Epithelial cell of esophagus (primary cell): ENCODE measurements around the gene TRIML2.
A peak's percentile ranks its signal among the peaks of the same experiment; 100 is the strongest.

Experiments
- DNase-seq: peaks from one replicate; pipeline ENCODE4 v3.0.0; 2010; ENCODE audit warnings: low read depth
- H3K4me3 ChIP-seq: 2 replicates; pipeline ENCODE4 v1.5.1; 2011; ENCODE audit warnings: mild to moderate bottlenecking, low read length, control low read depth
- CTCF ChIP-seq: IDR thresholded peaks from 2 replicates; pipeline ENCODE4 v1.5.1; 2011; ENCODE audit warnings: low read depth, mild to moderate bottlenecking, low read length, control low read depth, inconsistent platforms; ENCODE audit not compliant: insufficient read depth; ENCODE audit errors: missing control alignments

TRIML2 gene

GRCh38 chr4:188110036-188110435, 633 bp upstream of the TRIML2 start:
- H3K4me3 ChIP-seq: no peak overlapping the region
- TF ChIP-seq CTCF: no peak
- no peak for DNase-seq

DNA sequence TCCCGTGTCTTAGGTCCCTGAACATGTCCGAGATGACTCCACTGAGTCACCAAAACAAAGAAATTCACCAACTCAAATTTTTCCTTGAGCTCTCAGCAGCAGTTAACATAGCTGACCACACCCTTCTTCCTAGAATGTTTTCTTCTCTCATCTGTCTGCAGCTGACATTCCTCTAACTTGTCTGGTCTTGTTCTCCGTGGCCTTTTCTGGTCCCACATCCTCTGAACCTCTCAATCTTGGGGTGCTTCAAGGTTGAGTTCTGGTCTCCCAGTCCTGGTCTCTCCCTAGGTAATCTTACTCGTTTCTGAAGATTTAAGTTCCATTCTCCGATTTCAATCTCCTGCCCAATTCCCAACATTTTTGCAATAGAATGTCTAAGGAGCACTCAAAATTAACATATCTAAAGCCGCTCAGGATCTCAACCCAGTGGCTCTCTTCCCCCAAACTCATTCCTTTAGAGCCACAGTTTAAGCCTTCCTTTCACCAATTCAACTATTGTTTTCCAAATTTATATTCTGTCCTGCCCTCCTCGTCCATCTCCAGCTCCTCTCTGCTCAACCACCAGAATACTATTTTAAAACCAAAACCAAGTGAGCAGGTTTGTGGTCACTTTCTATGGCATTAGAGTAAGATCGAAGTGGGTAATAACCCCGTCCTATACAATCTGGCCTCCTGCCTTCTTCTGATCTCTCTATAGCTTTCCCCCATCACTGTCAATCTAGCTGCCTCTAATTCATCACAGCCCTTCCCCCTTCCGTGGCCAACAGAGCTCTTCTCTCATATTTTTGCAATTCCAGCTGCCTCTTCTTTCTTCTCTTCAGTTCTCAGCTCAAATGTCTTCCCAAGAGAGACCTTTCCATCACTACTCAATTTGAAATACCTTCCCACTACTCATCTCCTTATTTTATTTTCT, 1.2 kb downstream of the TRIML2 start:
- TF ChIP-seq CTCF: no peak
- DNase-seq: peak; percentile 87
- H3K4me3 ChIP-seq: no peak overlapping the region

GRCh38 chr4:188106454-188106853, 2.9 kb downstream of the TRIML2 start:
- no peak overlapping the region for H3K4me3 ChIP-seq
- TF ChIP-seq CTCF: no peak
- DNase-seq: no peak

- DNase-seq: peak; percentile 20
- no peak overlapping the region for H3K4me3 ChIP-seq
These were observed 16.6 kb downstream of the TRIML2 start for GRCh38 chr4:188092824-188093223.

DNA sequence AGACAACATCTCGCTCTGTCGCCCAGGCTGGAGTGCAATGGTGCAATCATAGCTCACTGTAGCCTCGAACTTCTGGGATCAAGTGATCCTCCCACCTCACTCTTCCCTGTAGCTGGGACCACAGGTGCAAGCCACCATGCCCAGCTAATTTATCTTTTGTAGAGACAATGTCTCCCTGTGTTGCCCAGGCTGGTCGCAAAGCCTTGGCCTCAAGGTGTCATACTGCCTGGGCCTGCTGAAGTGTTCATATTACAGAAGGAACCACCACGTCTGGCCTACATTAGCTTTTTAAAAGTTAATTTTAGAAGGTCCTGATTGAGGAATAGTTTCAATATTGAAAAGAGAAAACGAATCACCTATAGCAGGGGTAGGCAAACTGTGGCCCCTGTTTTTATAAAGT, 22.5 kb downstream of the TRIML2 start:
- DNase-seq: no peak
- no peak for TF ChIP-seq CTCF
- no peak overlapping the region for H3K4me3 ChIP-seq

More at GRCh38 chr4:188092824-188093223, 16.6 kb downstream of the TRIML2 start:
- TF ChIP-seq CTCF: no peak

- no peak for DNase-seq
- no peak overlapping the region for H3K4me3 ChIP-seq
- TF ChIP-seq CTCF: no peak
These were observed 26.6 kb downstream of the TRIML2 start for GRCh38 chr4:188082796-188083195.

GRCh38 chr4:188078116-188078515, 31.3 kb downstream of the TRIML2 start:
- no peak overlapping the region for H3K4me3 ChIP-seq
- no peak for DNase-seq
- no peak for TF ChIP-seq CTCF
